Measurements from ENCODE around the gene SPAG16. TPM values are rescaled to one million over a fixed set of nuclear protein-coding genes. Genes with fewer than 3 reads are reported as not detected.
"Not testable (repeated sequence)": the region's sequence is repeated elsewhere in the genome, so short reads cannot be mapped to it uniquely, and the experiment has no call there.

Gene SPAG16
- total RNA-seq, 1 experiment from 2014 or later = 16.6 TPM

DNA sequence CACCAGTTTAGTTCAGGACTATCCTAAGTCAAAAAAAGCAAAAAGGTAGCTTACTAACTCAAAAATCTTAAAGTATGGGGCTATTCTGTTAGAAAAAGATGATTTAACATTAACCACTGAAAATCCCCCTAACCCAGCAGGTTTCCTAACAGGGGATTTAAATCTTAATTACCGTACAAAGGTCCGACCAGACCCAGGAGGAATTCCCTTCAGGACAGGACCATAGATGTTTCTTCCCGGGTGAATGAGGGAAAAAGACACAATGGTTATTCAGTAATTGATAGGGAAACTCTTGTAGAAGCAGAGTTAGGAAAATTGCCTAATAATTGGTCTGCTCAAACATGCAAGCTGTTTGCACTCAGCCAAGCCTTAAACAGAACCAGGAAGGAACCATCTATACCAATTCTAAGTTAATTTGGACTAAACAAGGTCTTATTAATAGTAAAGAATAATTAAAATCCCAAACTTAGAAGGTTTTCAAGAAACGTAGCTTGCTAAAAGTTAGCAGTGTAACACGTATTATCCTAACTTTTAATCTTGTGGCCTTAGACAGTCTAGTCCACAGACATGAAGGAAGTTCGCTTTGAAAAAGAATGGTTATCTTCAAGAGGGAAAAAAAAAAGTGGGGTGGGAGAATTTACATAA lies 124.3 kb downstream of the SPAG16 start:
- DNase-seq (ENCODE audit: low read depth) = not testable (repeated sequence)

DNA sequence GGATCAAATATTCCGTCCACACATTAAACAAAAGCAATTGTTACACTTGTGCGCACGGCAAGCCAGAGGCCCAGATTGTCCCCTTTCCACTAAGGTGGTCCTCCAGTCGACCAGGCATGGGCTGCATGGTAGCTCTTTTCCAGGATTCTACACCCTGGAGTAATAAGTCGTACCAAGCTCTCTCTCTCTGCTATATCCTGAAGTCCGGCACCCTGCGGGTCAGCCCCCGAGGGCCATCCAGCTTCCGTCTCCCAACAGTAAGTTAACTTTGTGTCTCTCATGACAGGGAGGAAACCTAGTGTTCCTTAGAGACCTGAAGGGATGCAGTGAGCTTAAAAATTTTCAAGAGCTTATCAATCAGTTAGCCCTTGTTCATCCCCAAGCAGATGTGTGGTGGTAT lies 126.4 kb downstream of the SPAG16 start:
- DNase-seq (ENCODE audit: low read depth) = not testable (repeated sequence)

DNA sequence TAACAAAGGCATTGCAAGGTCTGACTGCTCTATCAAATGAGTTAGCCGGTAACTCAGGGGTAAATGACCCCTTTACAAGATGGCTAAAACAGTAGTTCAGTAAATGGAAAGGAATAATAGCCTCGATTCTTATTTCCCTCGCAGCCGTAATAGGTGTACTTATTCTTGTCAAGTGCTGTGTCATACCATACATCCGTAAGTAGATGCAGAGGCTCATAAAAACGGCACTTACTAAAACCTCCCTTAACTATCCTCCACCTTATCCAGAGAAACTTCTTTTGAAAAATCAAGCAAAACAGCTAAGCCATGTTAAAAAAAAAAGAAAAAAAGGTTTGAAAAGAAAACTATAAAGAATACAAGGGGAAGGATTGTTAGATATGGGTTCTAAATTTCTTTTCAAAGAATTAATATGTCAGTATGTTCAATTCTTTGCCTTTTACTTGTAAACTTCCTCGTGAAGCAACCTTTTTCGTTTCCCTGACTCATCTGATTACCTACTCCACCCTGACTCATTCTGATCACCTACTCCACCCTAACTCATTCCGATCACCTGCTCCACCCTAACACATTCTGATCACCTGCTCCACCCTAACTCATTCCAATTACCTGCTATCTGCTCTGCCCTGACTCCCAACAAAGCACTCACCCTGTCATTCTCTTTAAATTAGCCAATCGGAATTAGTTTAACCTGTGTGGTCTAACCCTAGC lies 127.5 kb downstream of the SPAG16 start:
- DNase-seq (ENCODE audit: low read depth) = no peak

DNA sequence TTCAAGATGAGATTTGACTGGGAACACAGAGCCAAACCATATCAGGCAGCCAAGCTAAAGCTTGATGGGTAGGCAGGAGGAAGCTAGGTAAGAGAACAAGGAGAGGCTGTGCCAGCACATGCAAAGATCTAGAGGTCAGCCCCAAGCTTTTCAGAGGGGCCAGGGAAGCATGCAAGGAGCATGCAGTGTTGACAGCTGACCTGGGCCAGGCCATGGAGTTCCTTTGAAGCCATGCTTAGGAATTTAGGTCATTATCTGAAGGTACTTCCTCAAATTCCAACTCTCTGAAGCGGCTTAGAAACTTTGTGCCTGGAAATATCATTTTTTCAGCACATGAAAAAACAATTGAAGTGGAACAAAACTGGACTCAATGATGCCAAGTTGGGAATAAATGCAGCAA lies 130.8 kb downstream of the SPAG16 start:
- no peak for DNase-seq (ENCODE audit: low read depth)

DNA sequence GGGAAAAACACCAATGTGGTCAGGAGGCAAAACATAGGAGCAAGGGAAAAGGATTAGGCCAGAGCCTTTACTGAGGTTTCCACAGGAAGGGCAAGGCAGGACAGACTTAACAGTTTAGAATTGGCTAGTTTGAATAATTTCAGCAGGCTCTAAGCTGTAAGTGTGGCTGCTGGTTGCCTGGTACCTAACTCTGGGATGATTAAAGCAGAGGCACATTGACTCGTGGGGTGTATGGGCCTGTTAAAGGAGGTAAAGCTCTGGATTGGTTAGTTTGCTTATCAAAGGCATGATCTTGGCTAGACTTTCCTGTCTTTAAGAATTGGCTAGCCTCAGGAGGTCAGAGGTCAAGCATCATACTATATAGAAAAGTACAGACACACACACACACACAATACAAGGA lies 132.6 kb downstream of the SPAG16 start:
- no peak for DNase-seq (ENCODE audit: low read depth)

DNA sequence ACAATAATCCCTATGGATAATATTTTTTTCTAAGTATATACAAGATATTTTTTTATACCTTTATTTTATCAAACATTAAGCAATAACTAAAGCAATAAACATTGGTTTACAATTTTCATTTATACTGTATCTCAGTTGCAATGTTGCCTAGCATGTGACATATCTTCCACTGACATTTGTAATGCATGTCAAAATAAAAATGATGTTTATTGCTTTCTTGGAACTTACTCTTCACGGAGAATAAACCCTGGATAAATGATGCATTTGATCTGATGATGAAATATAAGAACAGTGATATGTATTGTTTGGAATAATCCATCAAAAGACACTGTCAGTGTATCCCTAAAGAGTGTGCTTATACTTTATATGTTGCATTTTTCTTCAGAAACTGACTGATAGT lies 135.7 kb downstream of the SPAG16 start:
- no peak for DNase-seq (ENCODE audit: low read depth)

DNA sequence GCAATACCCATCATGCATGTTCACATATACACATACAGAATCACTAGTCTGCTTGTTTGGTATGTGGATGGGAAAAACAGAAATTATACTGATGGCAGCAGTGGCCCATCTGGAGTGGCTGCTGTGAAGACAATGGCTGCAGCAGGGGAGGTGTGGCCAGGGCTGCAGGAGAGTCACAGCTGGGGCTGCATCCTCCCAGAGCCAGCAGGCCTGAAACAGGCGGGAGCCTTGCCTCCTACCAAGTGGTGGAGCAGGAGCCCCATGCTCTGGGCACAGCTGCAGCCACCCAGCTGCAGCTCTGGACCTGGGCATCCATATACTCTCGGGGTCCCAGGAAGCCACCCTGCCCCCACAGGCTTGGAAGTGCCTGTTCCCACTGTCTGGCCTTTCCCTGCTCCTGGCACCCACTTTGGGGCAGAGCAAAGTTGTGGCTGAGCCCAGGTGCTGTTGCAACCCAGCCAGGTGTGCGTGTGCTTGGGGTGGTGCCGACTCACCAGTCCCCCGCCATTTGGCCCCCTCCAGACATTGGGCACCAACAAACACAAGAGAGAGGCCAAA lies 136.6 kb downstream of the SPAG16 start:
- DNase-seq (ENCODE audit: low read depth) = no peak

DNA sequence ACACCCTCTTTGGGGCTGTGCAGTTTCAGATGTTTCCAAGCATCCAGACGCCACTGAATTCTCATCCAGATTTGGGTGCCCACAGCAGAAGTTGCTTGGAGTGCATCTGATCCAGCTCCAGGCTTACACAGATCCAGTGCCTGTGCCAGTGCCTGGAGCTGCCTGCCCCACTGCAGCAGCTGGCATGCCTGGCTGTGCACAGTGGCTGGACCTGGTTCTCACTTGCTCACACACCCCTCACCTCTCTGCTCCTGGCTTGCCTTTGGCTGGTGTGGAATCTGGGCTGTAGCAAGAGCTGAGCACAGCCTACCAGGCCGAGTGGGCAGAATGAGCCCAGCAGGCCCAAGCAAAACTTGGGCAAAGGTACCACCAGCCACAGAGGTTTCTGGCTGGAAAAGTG lies 137.9 kb downstream of the SPAG16 start:
- DNase-seq (ENCODE audit: low read depth) = no peak

DNA sequence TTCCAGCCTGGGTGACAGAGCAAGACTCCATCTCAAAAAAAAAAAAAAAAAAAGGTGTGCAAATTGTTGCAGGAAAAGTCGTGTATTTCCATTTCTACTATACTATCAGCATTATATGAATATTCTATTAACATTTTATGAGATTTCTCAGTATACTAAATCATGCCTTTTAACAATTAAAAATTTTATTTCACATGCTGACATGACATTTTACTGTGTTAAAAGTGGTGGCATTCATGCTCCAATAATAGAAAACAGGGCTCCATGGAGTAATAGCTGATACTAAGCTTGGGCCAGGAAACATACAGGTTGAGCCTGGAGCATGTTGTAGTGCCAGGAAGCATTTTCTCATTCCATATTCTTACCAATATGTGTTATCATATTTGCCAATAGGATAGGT lies 141.4 kb downstream of the SPAG16 start:
- no peak for DNase-seq (ENCODE audit: low read depth)

DNA sequence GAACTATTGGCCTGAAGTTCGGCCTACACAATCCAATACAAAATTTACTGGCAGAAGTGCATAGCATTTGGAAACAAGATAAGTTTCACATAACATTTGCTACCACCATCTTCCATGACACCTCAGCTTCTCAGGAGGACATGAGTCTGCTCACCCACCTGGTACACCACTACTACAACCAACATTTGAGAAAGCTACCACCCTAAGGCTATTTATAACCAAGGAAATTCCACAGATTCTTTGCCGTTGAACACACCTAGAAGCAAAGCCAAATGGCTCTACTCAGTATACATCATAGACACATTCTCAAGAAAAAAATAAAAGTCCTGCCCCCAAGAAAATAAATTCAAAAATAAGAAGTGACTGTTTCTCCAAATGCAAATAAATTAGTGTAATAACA lies 145.3 kb downstream of the SPAG16 start:
- DNase-seq (ENCODE audit: low read depth) = no peak

DNA sequence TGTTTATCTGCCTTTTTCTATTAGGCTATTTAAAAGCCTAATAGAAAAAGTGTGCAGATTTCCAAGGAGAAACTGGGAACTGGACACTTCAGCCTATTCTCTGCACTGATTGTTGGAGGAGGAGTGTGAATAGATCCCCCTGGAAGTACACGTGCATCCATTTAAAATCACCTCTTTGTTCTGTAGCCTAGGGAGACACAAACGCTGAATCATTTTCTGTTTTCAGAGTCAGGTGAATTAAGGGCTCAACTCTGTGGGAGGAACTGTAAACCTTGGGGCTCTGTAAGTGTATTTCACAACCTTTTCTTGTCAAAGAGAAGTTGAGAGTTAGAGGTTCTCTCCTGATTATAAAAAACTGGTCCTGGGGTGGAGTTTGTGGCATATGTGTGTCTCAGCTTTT lies 159.7 kb downstream of the SPAG16 start:
- DNase-seq (ENCODE audit: low read depth) = no peak

DNA sequence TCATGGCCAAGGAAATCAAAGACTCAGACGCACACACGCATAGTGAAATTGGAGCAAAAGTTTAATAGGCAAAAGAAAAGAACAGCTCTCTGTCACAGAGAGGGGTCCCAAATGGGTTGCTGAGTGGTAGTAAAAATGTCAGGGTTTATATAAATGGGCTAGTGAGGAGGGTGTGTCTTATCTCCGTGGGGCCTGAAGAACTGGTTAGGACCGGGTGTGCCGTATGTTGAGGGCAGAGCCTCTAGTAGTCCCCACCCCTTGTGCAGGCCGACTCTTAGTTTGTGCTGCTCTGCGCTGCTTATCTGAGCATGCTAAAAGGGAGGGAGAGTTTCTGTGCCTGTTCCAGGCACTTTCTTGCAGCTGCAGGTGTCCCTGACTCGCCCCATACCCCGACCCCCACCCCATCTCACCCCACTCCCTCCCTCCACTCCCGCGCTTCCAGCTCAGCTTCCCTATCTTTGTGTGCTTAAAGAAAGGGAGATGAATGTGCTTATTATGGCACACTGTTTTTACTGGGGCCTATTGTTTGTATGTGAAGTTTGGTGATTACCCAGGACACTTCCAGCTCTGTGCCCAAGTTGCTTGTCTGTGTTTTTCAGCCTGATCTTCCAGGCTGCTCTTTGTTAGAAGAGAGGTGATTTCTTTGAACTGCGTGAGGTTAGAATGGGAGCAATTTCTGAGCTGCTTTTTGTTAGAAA lies 167.4 kb downstream of the SPAG16 start:
- no peak for DNase-seq (ENCODE audit: low read depth)

DNA sequence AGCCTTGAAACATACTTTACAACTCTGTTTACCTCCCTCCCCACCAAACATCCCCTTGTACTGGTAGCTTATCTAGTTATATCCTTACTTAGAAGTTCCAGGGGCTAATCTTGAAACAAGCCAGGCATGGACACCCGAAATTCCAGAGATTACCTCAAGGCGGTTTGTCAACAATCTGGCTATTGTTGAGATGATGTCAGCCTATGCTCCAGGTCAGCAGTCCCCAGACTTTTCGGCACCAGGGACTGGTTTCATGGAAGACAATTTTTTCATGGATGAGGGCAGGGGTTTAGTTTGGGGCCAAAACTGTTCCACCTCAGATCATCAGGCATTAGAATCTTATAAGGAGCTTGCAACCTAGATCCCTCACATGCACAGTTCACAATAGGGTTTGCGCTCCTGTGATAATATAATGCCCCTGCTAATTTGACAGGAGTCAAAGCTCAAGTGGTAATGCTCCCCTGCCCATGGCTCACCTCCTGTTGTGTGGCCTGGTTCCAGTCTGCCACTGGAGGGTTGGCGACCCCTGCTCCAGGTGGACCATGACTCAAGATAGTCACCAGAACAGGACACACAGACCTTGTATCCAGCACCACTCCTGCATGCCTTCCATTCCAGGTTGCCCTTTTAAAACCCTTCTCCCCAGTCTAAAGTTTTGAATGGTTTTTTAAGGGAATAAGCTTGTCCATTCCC lies 171.2 kb downstream of the SPAG16 start:
- no peak for DNase-seq (ENCODE audit: low read depth)

DNA sequence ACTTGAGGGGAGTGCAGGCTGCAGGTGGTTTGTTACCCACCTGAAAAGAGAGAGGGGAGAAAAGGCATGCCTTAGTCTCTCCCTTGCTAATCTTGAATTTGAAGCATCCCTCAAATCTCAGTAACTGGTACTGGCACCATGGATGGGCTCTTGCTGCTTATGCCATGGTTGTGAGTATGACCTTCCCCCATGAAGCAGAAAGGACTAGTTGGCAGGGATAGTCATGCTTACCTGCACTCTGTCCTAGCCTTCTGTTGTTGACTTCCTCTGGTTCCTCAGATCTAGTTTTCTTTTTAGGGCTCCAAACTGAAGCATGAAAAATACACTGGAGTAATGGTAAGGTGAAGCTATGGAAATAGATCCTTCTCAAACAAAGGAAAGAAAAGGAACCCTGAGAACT lies 191.2 kb downstream of the SPAG16 start:
- DNase-seq (ENCODE audit: low read depth) = no peak

DNA sequence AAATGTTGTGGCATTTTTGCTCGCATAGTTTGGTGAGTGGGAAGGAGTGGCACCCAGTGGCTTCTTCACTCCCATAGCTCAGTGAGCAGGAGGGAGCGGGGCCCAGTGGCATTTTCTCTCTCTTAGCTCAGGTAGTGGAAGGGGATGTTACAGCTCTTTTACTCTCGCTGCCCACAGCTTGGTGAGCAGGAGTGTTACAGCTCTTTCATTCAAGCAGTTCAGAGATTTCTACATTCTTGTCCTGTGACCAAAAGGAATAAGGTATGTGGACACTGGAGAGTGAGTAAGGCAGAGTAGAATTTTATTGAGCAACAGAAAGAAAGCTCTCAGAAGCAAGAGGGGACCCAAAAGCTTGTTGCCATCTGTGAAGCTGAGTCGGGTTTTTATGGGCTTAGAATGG lies 192.4 kb downstream of the SPAG16 start:
- DNase-seq (ENCODE audit: low read depth) = no peak

DNA sequence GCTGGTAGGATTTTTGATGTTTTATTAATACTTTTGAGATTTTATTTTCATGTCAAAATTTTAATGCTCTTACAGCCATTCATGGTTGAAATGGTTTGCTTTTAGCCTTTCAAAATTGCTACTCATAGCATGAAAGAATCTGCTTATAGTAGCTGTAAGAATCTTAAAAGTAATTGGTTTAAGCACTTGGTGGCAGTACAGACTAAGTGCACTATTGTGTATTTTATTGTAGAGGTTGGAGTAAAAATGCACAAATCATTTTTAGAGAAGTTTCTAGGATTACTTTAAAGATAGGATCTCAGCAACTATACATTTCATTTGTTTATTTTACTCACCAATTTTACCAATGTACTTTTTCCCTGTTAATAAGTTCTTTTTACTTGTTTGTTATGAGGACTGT lies 205.8 kb downstream of the SPAG16 start:
- no peak for DNase-seq (ENCODE audit: low read depth)

DNA sequence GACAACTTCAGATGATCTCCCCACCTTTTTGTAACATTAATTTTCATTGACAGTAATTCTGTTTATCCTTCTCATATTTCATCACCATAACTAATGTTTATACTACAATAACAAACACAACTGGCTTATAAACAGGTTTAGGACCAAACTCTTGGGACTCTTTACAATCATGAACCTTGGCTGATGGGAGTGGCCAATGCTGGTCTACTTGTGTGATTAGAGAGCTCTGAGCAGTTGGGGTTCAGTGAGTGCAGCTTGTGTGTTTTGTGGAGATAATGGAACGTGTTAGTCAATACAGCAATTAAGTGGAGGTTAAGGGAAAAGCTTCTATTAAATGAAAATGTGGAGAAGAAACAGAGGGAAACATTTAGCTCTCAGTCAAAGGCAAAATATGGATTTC lies 207.1 kb downstream of the SPAG16 start:
- no peak for DNase-seq (ENCODE audit: low read depth)

DNA sequence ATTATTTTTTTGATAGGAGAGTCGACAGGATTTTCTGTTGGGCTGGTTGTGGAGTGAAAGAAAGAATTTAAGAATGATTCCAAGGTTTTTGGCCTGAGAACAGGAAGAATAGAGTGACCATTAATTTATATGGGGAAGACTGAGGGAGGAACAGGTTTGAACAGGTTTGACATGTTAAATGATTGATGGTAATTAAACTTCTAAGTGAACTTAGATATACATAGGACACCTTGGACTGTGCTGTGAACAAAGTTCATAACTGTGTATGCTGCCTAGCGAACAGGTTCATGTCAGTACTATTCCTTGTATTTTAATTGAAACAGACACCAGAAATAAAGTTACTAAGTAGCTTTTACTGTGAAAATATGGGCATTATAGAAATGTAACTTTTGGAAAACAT lies 212.0 kb downstream of the SPAG16 start:
- DNase-seq (ENCODE audit: low read depth) = no peak

DNA sequence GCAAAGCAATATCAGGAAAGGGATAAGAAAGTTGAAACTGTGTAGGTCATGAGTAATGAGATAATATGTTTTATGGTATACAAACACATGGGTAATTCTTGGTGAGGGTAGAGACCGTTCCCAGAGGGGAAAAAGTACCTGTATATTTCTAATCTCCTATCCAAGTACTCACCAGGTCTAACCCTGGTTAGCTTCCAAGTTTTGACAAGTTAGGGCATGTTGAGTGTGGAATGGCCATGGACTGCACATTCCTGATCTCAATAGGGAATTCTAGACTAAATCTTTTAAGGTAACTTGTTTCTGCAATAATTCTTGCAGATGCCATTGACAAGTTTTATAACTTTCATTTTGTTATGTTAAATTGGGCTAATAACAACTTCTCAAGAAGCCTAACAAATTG lies 216.6 kb downstream of the SPAG16 start:
- DNase-seq (ENCODE audit: low read depth) = no peak

DNA sequence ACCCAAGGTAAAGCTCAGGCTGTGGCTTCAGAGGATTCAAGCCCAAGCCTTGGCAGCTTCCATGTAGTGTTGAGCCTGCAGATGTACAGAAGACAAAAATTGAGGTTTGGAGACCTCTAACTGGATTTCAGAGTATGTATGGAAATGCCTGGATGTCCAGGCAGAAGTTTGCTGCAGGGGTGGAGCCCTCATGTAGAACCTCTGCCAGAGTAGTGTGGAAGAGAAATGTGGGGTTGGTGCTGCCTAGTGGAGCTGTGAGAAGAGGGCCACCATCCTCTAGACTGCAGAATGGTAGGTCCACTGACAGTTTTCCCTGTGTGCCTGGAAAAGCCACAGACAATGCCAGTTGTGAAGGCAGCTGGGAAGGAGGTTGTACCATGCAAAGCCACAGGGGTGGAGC lies 239.9 kb downstream of the SPAG16 start:
- no peak for DNase-seq (ENCODE audit: low read depth)

DNA sequence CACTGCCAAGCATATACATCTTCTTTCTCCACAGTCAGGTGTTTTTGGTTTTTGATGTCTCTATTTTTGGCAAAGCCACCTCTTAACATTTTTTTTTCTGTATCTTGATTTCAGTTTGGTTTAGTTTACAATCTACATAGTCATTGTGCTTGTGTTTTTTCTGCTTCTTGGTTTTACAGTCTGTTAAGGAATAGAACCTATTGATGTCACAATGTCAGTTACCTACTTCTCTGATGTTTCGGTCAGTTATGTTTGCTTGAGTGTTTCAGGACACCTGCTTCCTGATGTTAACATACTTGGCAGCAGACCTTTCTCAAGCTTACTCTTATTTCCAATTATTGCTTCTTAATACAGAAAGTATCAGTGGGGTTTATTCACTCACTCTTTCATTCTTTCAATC lies 253.3 kb downstream of the SPAG16 start:
- DNase-seq (ENCODE audit: low read depth) = no peak

DNA sequence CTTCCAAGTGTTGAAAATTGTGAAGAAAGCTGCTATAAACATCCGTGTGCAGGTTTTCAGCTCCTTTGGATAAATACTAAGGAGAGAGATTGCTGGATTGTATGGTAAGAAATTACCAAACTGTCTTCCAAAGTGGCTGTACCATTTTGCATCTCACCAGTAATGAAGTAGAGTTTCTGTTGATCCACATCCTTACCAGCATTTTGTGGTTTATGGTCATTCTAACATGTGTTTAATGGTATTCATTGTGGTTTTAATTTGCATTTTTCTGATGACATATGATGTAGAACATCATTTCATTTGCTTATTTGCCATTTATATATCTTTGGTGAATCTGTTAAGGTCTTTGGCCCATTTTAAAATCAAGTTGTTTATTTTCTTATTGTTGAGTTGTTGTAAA lies 260.7 kb downstream of the SPAG16 start:
- no peak for DNase-seq (ENCODE audit: low read depth)
